ENCODE results near the gene GZF1. TPM values are rescaled to one million over a fixed set of nuclear protein-coding genes. Genes with fewer than 3 reads are reported as not detected.
"Not testable (repeated sequence)": the region's sequence is repeated elsewhere in the genome, so short reads cannot be mapped to it uniquely, and the experiment has no call there.

The GZF1 gene
- polyA plus RNA-seq, 1 experiment, result 14.3 TPM

- Histone ChIP-seq H3K9me3 (ENCODE audit: control insufficient read depth, insufficient read depth, low read length) (no peaks in the 10 kb centered on the region; the same call in 1 of the 2 replicates), H3K27ac (ENCODE audit: low read depth, low read length) (no peak overlapping the region), H3K4me3 (ENCODE audit: low read depth, low read length) (no peak overlapping the region), H3K27me3 (ENCODE audit: control insufficient read depth, insufficient read depth, low read length) (peaks cover 2% of the 10 kb centered on the region)
- ChIA-PET CTCF (interaction anchor here (8.7 kb wide), 1 partner anchor 652 kb away, joined by 270 read pairs; no protein-coding TSS in a partner anchor), POLR2A (no interaction called here)
- TF ChIP-seq CTCF (IDR thresholded peaks at IDR 0.05; ENCODE audit: low read depth, low read length), result no peak
- DNase-seq (ENCODE audit: low read depth, low spot score), result no peak
These were observed 18.4 kb upstream of the GZF1 start for GRCh38 chr20:23343590-23343989.

DNA sequence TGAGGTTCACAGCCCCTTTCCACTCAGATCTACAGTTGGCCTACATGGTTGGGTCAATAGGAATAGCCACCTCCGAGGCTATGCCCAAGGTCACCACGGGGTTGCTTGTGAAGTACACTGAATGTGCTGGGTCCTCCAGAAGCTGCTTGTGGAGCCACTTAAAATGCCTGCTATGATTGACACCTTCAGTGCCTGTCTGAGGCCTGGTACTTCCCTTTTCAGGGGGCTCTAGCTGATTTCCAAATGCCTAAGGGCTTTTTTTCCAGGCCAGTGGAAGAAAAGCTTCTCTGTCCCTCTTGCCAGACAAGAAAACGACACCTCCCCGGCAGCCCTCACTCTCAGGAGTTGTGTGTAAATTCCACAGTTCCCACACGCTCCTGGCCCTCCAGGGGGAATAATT is 17.6 kb upstream of the GZF1 start:
- DNase-seq (ENCODE audit: low read depth, low spot score), result no peak
- no peak overlapping the region for H3K4me3 ChIP-seq (ENCODE audit: low read depth, low read length)
- no peak overlapping the region for H3K27ac ChIP-seq (ENCODE audit: low read depth, low read length)
- peaks cover 2% of the 10 kb centered on the region for H3K27me3 ChIP-seq (ENCODE audit: control insufficient read depth, insufficient read depth, low read length)
- TF ChIP-seq CTCF (IDR thresholded peaks at IDR 0.05; ENCODE audit: low read depth, low read length), result no peak
- H3K9me3 ChIP-seq (ENCODE audit: control insufficient read depth, insufficient read depth, low read length), result no peaks in the 10 kb centered on the region; the same call in 1 of the 2 replicates
- ChIA-PET POLR2A (no interaction called here), CTCF (interaction anchor here (8.7 kb wide), 1 partner anchor 653 kb away, joined by 270 read pairs; no protein-coding TSS in a partner anchor)

DNA sequence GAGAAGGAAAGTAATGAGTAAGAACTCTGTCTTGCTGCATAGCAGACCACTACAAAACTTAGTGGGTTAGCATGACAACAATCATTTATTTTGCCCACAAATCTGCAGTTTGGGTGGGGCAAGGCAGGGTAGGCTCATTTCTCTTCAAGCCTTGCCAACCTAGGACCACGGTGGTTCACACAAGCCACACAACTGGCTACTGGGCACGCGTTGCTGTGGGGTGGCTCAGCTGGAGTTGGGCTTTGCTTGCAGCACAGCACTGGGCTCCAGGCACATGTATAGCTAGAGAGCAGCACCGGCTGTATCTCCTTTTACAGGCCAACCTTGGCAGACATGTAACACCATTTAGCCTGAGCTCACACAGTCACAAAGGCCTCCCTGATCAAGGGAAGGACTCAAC is 16.0 kb upstream of the GZF1 start:
- POLR2A ChIA-PET, result no interaction called here
- no peak for TF ChIP-seq CTCF (IDR thresholded peaks at IDR 0.05; ENCODE audit: low read depth, low read length)
- no peak overlapping the region for H3K27ac ChIP-seq (ENCODE audit: low read depth, low read length)
- H3K27me3 ChIP-seq (ENCODE audit: control insufficient read depth, insufficient read depth, low read length), result no peaks in the 10 kb centered on the region
- H3K4me3 ChIP-seq (ENCODE audit: low read depth, low read length), result no peak overlapping the region
- no peak for DNase-seq (ENCODE audit: low read depth, low spot score)
- CTCF ChIA-PET, result interaction anchor here (0.7 to 1.4 kb wide), 3 partner anchors 261 to 662 kb away, joined by 3 to 4 read pairs (median 3); no protein-coding TSS in a partner anchor
- no peaks in the 10 kb centered on the region for H3K9me3 ChIP-seq (ENCODE audit: control insufficient read depth, insufficient read depth, low read length)

GRCh38 chr20:23347791-23348190 is 14.2 kb upstream of the GZF1 start:
- CTCF ChIA-PET, result interaction anchor here (1.2 kb wide), 1 partner anchor 656 kb away, joined by 5 read pairs; no protein-coding TSS in a partner anchor
- H3K27ac ChIP-seq (ENCODE audit: low read depth, low read length), result no peak overlapping the region
- no peak for DNase-seq (ENCODE audit: low read depth, low spot score)
- no peak overlapping the region for H3K4me3 ChIP-seq (ENCODE audit: low read depth, low read length)
- no peaks in the 10 kb centered on the region for H3K9me3 ChIP-seq (ENCODE audit: control insufficient read depth, insufficient read depth, low read length)
- no peaks in the 10 kb centered on the region for H3K27me3 ChIP-seq (ENCODE audit: control insufficient read depth, insufficient read depth, low read length)
- POLR2A ChIA-PET, result no interaction called here
- TF ChIP-seq CTCF (IDR thresholded peaks at IDR 0.05; ENCODE audit: low read depth, low read length), result no peak

DNA sequence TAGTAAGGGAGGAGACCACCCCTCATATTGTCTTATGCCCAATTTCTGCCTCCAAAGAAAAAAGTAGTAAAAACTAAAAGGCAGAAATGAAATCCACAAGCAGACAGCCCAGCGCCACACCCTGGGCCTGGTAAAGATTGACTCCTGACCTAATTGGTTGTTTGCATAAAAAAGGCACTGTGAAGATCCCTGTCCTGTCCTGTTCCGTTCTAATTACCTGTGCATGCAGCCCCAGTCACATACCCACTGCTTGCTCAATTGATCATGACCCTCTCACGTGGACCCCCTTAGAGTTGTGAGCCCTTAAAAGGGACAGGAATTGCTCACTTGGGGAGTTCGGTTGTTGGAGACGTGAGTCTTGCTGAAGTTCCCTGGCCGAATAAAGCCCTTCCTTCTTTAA is 13.5 kb upstream of the GZF1 start:
- POLR2A ChIA-PET; H3K9me3 ChIP-seq (ENCODE audit: control insufficient read depth, insufficient read depth, low read length); DNase-seq (ENCODE audit: low read depth, low spot score); H3K27ac ChIP-seq (ENCODE audit: low read depth, low read length); H3K27me3 ChIP-seq (ENCODE audit: control insufficient read depth, insufficient read depth, low read length); H3K4me3 ChIP-seq (ENCODE audit: low read depth, low read length): not testable (repeated sequence)
- CTCF ChIA-PET, result interaction anchor here (3.1 kb wide), 1 partner anchor 9 kb away, joined by 22 read pairs; no protein-coding TSS in a partner anchor

All from AG04450 (cell line).